Ishikawa (cell line): ENCODE measurements around the gene ABCC3.

Source experiments
- CREB1 ChIP-seq: IDR thresholded peaks from 2 replicates; pipeline ENCODE4 v1.6.1; 2012; ENCODE audit warnings: low read depth
- YY1 ChIP-seq: IDR thresholded peaks from 2 replicates; pipeline ENCODE4 v1.6.1; 2012; ENCODE audit warnings: low read depth

DNA sequence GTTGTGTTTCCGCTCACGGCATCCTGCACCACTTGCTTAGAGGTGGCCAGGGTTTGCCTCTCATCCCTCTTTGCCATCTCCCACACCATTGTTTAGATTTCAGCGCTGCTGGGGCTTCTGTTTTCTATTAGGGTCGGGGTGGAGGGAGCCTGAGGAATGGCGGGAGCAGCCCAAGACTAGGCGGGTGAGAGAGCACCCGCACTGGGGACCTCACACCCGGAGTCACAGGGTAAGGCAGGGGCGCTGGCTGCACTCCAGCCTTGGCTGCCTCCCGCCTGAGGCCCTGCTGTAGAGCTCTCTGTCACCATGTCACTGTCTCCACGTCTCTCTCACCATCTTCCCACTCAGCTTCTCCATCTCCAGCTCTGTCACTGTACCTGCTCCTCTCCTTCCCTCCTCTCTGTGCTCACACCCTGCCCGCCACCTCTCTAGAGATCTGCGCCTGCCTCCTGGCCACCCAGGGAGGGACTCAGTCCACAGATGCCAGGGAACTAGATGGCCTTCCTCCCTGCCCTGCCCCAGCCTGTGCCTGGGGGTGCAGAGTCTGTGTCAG, 32.8 kb upstream of the ABCC3 start:
- TF ChIP-seq CREB1 (no peak), YY1 (no peak)
